Mucosa of descending colon (tissue), 3 donors: ENCODE results near the gene NFIX. TPM values are rescaled to one million over a fixed set of nuclear protein-coding genes. Genes with fewer than 3 reads are reported as not detected.

Source experiments
- ATAC-seq: fragments of 200-7000 bp; cut with Tn5 transposase; one replicate; pipeline ENCODE4 v1.9.1; 2020; ENCODE audit warnings: mild to moderate bottlenecking, moderate library complexity
- DNase-seq, 3 donors: peaks; one replicate each; pipeline ENCODE4 v3.0.0-alpha.2; 2020
- H3K36me3 ChIP-seq: fragments of 200-600 bp; one replicate; pipeline ENCODE4 v1.8.0; 2021; ENCODE audit warnings: low read depth, mild to moderate bottlenecking
- H3K4me1 ChIP-seq: fragments of 200-600 bp; one replicate; pipeline ENCODE4 v1.8.0; 2021; ENCODE audit warnings: low read depth, mild to moderate bottlenecking
- H3K4me3 ChIP-seq: fragments of 200-600 bp; one replicate; pipeline ENCODE4 v1.8.0; 2021; ENCODE audit warnings: mild to moderate bottlenecking
- H3K9me3 ChIP-seq: fragments of 200-600 bp; one replicate; pipeline ENCODE4 v1.8.0; 2021; ENCODE audit warnings: mild to moderate bottlenecking
- intact Hi-C, 2 donors: fragments of 100-400 bp; cut with DNase I in 1 of 2; cut with micrococcal nuclease in 1 of 2; formaldehyde crosslinking; loops; one replicate each; pipeline versions ENCODE4 v1.11.0 to v1.11.1; 2022; cut with DNase I, micrococcal nuclease
- total RNA-seq, 3 donors: library from RNA; stranded (reverse); fragmentation: NEBNext Ultra II Directional in 2 of 3; extraction: Animal tissue kit (Norgen Biotek cat#: 25700) in 2 of 3; gene quantifications; one replicate each; pipeline versions ENCODE4 v1.2.1 to v1.2.4, GENCODE V29; 2021 to 2023
- TF ChIP-seq, protein P1 (sequence below): fragments of 200-600 bp; IDR thresholded peaks from one replicate; pipeline ENCODE4 v1.8.0; 2022; ENCODE audit warnings: antibody characterized with exemption, mild to moderate bottlenecking
- donor health status: DM: no; HTN: no; CAD: no; lungs with moderate emphysema.
- donor health status: DM: no; HTN: no; CAD: no.
- donor health status: DM: no; HTN: yes; CAD: no.

NFIX gene
- total RNA-seq, 3 donors from 2014 or later, result 59.4 to 238 (median 64.6) TPM

- no peaks in the 10 kb centered on the region for H3K36me3 ChIP-seq
- intact Hi-C loops, result no loop called here
- H3K4me3 ChIP-seq, result no peak overlapping the region
- TF ChIP-seq, protein P1, sequence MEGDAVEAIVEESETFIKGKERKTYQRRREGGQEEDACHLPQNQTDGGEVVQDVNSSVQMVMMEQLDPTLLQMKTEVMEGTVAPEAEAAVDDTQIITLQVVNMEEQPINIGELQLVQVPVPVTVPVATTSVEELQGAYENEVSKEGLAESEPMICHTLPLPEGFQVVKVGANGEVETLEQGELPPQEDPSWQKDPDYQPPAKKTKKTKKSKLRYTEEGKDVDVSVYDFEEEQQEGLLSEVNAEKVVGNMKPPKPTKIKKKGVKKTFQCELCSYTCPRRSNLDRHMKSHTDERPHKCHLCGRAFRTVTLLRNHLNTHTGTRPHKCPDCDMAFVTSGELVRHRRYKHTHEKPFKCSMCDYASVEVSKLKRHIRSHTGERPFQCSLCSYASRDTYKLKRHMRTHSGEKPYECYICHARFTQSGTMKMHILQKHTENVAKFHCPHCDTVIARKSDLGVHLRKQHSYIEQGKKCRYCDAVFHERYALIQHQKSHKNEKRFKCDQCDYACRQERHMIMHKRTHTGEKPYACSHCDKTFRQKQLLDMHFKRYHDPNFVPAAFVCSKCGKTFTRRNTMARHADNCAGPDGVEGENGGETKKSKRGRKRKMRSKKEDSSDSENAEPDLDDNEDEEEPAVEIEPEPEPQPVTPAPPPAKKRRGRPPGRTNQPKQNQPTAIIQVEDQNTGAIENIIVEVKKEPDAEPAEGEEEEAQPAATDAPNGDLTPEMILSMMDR, result no peak
- H3K4me1 ChIP-seq, result peaks cover 36% of the 10 kb centered on the region
- ATAC-seq, result no peak
- DNase-seq, result no peak
- no peaks in the 10 kb centered on the region for H3K9me3 ChIP-seq
Observed at GRCh38 chr19:13038306-13039210, 43.3 kb downstream of the NFIX start.

DNA sequence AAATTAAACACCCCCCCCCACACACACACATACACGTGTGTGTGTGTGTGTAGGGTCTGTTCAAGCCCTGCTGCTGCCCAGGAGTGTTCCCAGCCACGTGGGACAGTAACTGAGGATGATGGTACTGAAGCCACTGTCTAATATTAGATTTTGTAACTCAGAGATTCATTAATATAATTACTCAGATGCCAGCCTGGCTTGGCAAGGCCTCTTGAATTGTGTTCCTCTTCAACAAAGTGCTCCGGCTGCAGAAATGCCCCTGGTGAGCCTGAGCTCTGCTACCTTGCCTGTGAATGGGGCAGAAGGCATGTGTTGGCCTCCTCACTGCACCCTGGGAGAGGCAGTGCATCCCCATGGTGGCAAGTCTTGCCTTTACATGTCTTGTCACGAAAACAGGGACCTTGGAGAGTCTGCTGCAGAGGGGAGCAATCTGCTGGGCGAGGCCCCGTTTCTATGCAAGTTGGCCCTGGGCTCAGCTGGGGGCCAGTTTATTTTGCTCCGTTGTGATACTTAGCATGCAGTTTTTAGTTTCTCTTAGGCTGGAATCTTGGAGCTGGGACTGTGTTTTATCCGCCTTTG is 44.0 kb downstream of the NFIX start:
- H3K4me3 ChIP-seq, result no peak overlapping the region
- no peaks in the 10 kb centered on the region for H3K36me3 ChIP-seq
- no peaks in the 10 kb centered on the region for H3K9me3 ChIP-seq
- intact Hi-C loops, result no loop called here
- ATAC-seq, result no peak
- no peak for DNase-seq
- TF ChIP-seq, protein P1, result no peak
- H3K4me1 ChIP-seq, result peaks cover 29% of the 10 kb centered on the region

DNA sequence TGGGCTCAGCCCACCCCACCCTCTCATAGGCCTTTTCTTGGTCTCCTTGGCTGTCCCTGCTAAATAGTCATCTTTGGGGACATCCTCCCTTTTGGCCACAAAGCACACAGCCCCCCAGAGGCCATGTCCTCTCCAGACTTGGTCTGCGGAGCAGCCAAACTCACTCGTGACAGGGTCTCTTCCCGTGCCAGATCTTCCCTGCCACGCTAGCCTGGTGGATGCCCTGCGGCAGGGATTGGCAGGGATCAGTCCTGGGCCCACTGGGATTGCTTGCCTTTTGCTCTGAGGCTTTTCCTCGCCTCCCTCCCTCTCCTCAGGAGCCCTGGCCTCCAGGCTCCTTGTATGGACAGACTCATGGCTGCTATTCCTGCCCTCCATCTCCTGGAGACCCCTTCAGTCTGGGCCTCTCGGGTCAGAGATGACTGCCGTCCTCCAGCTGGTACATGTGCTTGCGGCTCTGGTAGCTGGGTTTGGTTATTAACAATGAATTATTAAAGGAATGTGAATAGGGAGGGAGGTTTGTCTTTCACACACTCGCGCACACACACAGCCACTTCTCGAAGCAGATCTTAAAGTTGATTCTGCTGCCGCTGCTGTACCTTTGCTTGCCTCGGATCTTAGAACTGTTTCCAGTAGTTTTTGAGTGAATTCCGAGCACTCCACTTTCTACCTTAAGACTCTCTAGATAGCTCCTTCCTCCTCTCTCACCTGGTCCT is 45.1 kb downstream of the NFIX start:
- Histone ChIP-seq H3K4me1 (peaks cover 19% of the 10 kb centered on the region), H3K36me3 (no peaks in the 10 kb centered on the region), H3K9me3 (no peaks in the 10 kb centered on the region), H3K4me3 (no peak overlapping the region)
- TF ChIP-seq, protein P1, result no peak
- ATAC-seq, result no peak
- DNase-seq, result no peak
- intact Hi-C loops, result no loop called here

DNA sequence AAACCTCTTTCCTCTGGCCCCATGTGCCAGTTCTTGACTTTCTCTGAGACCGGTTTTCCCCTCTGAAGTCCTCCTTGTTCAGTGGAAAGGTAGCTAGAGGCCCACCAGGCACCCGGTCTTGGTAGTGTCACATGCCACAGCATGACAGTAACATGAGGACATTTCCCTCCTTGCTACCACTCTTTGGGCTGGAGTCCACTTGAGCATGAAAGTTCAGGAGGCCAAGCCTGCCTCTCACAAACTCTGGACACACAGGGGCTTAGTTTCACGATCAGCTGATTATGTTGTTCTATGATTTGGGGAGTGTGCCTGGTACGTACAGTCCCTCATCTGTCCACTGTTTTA is 45.6 kb downstream of the NFIX start:
- no peaks in the 10 kb centered on the region for H3K36me3 ChIP-seq
- TF ChIP-seq, protein P1, result no peak
- ATAC-seq, result no peak
- DNase-seq, result no peak
- peaks cover 14% of the 10 kb centered on the region for H3K4me1 ChIP-seq
- H3K9me3 ChIP-seq, result no peaks in the 10 kb centered on the region
- H3K4me3 ChIP-seq, result no peak overlapping the region
- intact Hi-C loops, result no loop called here

- H3K9me3 ChIP-seq, result no peaks in the 10 kb centered on the region
- ATAC-seq (no peak), DNase-seq (no peak)
- intact Hi-C loops, result no loop called here
- H3K4me3 ChIP-seq, result no peak overlapping the region
- no peaks in the 10 kb centered on the region for H3K4me1 ChIP-seq
- H3K36me3 ChIP-seq, result no peaks in the 10 kb centered on the region
- TF ChIP-seq, protein P1, result no peak
Observed at GRCh38 chr19:13042443-13043130, 47.3 kb downstream of the NFIX start.
